ENCODE measurements around the gene DMAP1.
"Not testable (repeated sequence)": the region's sequence is repeated elsewhere in the genome, so short reads cannot be mapped to it uniquely, and the experiment has no call there.

Gene DMAP1

DNA sequence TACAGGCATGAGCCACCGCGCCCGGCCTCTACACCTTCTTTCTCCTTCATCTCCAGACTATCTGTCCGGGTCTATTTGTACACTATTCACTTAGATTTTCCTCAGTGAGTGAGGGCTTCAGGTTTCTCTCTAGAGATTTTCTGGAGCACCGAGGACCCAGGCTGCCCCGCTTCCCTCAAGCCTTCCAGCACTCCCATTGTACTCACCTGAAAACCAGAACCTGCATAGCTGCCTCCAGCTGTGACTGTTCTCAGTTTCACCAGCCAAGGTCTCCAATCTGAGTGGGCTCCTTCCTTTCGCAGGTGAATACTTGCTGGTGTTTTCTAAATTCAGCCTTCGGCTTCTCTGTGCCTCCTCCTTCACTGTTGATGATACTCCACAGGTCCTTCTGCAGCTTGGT, 12.9 kb upstream of the DMAP1 start:
- Histone ChIP-seq H3K4me2 (ENCODE audit: low read length) (no peak overlapping the region), H3K36me3 (ENCODE audit: control insufficient read depth, insufficient read depth, low read length) (no peaks in the 10 kb centered on the region), H3K9me3 (ENCODE audit: control insufficient read depth, low read length) (no peaks in the 10 kb centered on the region), H3K4me1 (no peaks in the 10 kb centered on the region), H3K27me3 (ENCODE audit: control insufficient read depth, insufficient read depth, low read length) (no peaks in the 10 kb centered on the region), H3K27ac (no peak overlapping the region), H3K9ac (no peak overlapping the region), H3K4me3 (ENCODE audit: low read depth, low read length) (no peak overlapping the region), H3K79me2 (no peaks in the 10 kb centered on the region), H2AFZ (no peak overlapping the region)
- TF ChIP-seq, protein P1, sequence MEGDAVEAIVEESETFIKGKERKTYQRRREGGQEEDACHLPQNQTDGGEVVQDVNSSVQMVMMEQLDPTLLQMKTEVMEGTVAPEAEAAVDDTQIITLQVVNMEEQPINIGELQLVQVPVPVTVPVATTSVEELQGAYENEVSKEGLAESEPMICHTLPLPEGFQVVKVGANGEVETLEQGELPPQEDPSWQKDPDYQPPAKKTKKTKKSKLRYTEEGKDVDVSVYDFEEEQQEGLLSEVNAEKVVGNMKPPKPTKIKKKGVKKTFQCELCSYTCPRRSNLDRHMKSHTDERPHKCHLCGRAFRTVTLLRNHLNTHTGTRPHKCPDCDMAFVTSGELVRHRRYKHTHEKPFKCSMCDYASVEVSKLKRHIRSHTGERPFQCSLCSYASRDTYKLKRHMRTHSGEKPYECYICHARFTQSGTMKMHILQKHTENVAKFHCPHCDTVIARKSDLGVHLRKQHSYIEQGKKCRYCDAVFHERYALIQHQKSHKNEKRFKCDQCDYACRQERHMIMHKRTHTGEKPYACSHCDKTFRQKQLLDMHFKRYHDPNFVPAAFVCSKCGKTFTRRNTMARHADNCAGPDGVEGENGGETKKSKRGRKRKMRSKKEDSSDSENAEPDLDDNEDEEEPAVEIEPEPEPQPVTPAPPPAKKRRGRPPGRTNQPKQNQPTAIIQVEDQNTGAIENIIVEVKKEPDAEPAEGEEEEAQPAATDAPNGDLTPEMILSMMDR (IDR thresholded peaks at IDR 0.05) = no peak

DNA sequence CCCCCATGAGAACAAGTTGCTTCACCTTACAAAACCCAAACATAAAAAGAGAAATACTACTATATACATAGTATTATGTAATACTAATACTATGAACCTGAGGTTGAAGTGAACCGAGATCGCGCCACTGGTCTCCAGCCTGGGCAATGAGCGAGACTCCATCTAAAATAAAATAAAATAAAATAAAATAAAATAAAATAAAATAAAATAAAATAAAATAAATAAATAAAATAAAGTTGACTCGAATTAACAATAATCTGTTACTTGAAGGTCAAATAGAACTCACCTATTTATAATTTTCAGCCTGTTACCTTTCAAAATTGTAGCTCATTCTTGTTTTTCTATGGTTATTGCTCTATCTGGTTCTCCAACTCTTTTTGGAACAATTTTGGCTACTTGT, 6.7 kb upstream of the DMAP1 start:
- H3K79me2 ChIP-seq; H2AFZ ChIP-seq; H3K4me2 ChIP-seq (ENCODE audit: low read length); H3K27me3 ChIP-seq (ENCODE audit: control insufficient read depth, insufficient read depth, low read length); H3K36me3 ChIP-seq (ENCODE audit: control insufficient read depth, insufficient read depth, low read length); H3K4me1 ChIP-seq; H3K4me3 ChIP-seq (ENCODE audit: low read depth, low read length); H3K9me3 ChIP-seq (ENCODE audit: control insufficient read depth, low read length); H3K27ac ChIP-seq; H3K9ac ChIP-seq: not testable (repeated sequence)

DNA sequence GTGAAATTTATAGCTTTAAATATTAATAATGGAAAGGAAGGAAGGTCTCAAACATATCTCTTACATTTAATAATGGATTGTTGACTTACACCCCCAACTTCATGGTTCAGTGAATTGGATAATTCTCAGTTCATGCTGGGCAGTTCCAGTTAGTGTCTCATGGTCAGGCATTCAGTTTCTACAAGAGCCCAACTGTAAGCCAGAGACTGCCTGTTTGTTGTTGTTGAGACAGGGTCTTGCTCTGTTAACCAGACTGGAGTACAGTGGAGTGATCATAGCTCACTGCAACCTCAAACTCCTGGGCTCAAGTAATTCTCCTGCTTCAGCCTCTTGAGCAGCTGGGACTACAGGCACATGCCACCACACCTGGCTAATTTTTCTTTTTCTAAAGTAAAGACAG, 5.0 kb upstream of the DMAP1 start:
- Histone ChIP-seq H3K4me3 (ENCODE audit: low read depth, low read length) (no peak overlapping the region), H3K4me2 (ENCODE audit: low read length) (no peak overlapping the region), H3K36me3 (ENCODE audit: control insufficient read depth, insufficient read depth, low read length) (no peaks in the 10 kb centered on the region), H3K9ac (no peak overlapping the region), H3K27ac (no peak overlapping the region), H3K4me1 (no peaks in the 10 kb centered on the region), H3K27me3 (ENCODE audit: control insufficient read depth, insufficient read depth, low read length) (no peaks in the 10 kb centered on the region), H3K79me2 (no peaks in the 10 kb centered on the region), H3K9me3 (ENCODE audit: control insufficient read depth, low read length) (no peaks in the 10 kb centered on the region), H2AFZ (no peak overlapping the region)
- TF ChIP-seq, protein P1 (IDR thresholded peaks at IDR 0.05) = no peak

DNA sequence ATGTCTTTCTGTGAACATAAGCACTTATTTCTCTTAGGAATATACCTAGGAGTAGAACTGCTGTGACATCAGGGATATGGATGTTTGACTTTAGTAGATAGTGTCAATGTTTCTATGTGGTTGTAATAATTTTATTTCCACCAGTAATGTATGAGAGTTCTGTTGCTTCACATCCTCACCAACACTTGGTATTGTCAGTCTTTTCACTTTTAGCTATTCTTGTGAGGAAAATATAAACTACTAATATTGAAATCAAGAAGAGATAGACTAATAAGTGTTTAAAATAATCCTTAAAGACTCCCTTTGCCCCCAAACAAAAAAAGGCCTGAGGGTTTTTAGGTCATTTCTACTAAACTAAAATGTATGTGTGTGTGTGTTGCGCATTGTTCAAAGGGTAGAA, 2.7 kb upstream of the DMAP1 start:
- TF ChIP-seq, protein P1 (IDR thresholded peaks at IDR 0.05) = no peak
- Histone ChIP-seq H3K4me2 (ENCODE audit: low read length) (no peak overlapping the region), H3K4me3 (ENCODE audit: low read depth, low read length) (no peak overlapping the region), H3K9me3 (ENCODE audit: control insufficient read depth, low read length) (no peaks in the 10 kb centered on the region), H2AFZ (no peak overlapping the region), H3K4me1 (no peaks in the 10 kb centered on the region), H3K9ac (no peak overlapping the region), H3K79me2 (no peaks in the 10 kb centered on the region), H3K27ac (no peak overlapping the region), H3K36me3 (ENCODE audit: control insufficient read depth, insufficient read depth, low read length) (no peaks in the 10 kb centered on the region), H3K27me3 (ENCODE audit: control insufficient read depth, insufficient read depth, low read length) (no peaks in the 10 kb centered on the region)

DNA sequence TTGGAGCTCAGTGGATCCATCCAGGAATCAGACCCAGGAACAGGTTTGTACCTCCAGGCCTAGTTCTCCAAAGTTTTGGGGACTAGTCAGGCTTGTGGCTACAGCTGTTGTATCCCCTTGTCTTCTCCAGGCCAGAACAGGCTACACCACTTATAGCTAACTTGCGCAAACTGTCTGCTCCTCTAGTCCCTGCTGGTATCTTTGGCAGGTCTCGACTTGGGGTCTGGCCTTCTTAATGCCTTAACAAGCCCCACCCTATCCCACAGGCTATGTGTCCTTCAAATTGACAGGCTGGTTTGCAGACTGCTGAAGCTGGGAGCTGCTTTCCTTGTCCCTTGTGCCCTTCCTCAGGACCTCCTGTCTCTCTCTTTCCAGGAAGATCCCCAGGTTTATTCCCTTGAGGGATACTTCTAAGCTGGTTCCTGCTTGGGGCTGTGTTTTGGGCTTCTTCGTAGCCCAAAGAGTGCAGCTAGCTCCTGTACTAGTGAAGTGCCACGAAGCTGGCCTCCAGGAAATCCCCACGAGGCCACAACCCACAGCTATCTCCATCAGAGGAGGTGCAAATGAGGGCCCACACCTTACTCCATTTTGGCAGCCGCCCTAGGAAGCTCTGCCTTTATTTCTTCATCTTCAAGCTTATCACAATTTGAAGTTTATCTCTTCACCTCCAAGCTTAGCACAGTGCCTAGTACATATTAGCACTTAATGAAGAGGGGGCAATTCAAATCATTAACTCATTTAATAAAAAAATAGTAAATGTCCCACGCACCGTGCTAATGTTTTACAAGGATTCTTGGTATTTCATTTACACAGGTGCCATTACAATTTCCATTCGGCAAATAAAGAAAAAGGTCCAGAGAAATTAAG, 683 bp upstream of the DMAP1 start:
- TF ChIP-seq, protein P1 (IDR thresholded peaks at IDR 0.05) = no peak
- H3K9me3 ChIP-seq (ENCODE audit: control insufficient read depth, low read length) = no peaks in the 10 kb centered on the region
- no peaks in the 10 kb centered on the region for H3K27me3 ChIP-seq (ENCODE audit: control insufficient read depth, insufficient read depth, low read length)
- H3K36me3 ChIP-seq (ENCODE audit: control insufficient read depth, insufficient read depth, low read length) = no peaks in the 10 kb centered on the region
- no peaks in the 10 kb centered on the region for H3K4me1 ChIP-seq
- H3K79me2 ChIP-seq = no peaks in the 10 kb centered on the region
- peak overlapping the region; percentile 89 for H3K4me3 ChIP-seq (ENCODE audit: low read depth, low read length)
- H2AFZ ChIP-seq = peak overlapping the region; percentile 96
- peak overlapping the region; percentile 93 for H3K4me2 ChIP-seq (ENCODE audit: low read length)
- peak overlapping the region; percentile 58 for H3K27ac ChIP-seq
- no peak overlapping the region for H3K9ac ChIP-seq

All from parathyroid adenoma (tissue), 2 donors.